Measurements from ENCODE around the gene EMSY. TPM values are rescaled to one million over a fixed set of nuclear protein-coding genes. Genes with fewer than 3 reads are reported as not detected.

Gene EMSY
- total and polyA plus RNA-seq, 2 donors (not counting 3 experiments of a cell fraction or from before 2014, with no cell fraction given), result 18.3 to 25.7 TPM

- no peak overlapping the region for H3K27ac ChIP-seq (ENCODE audit: insufficient read depth, low read depth, low read length)
- H3K4me2 ChIP-seq (ENCODE audit: insufficient read depth, low read length), result no peak overlapping the region
- H3K9ac ChIP-seq (replicated peaks; ENCODE audit: extremely low read depth, insufficient read depth, low read length), result no peak overlapping the region
- ChIA-PET CTCF (interaction anchor here (0.6 to 1.1 kb wide), 2 partner anchors 9 to 10 kb away, joined by 3 read pairs; no protein-coding TSS in a partner anchor), POLR2A (no interaction called here)
- H3K4me1 ChIP-seq (ENCODE audit: control insufficient read depth, extremely low read depth, insufficient read depth, low read length), result peaks cover 10% of the 10 kb centered on the region
- no peaks in the 10 kb centered on the region for H3K27me3 ChIP-seq (ENCODE audit: control insufficient read depth in 2 of 2, insufficient read depth in 2 of 2, low read length in 2 of 2)
- no peak for TF ChIP-seq MAX (IDR thresholded peaks at IDR 0.05; ENCODE audit: insufficient read depth, insufficient read length)
- TF ChIP-seq FOS (IDR thresholded peaks at IDR 0.05; ENCODE audit: borderline replicate concordance, insufficient read depth, low read length), result no peak
- TF ChIP-seq POLR2A (IDR thresholded peaks at IDR 0.05; ENCODE audit: low read depth, low read length), result no peak
- no peak for TF ChIP-seq POLR2AphosphoS5 (IDR thresholded peaks at IDR 0.05; ENCODE audit: insufficient read depth, low read depth, low read length)
- no peak for TF ChIP-seq EZH2 (IDR thresholded peaks at IDR 0.05; ENCODE audit: borderline replicate concordance, low read depth, low read length, severe bottlenecking)
- TF ChIP-seq GATA2 (IDR thresholded peaks at IDR 0.05; ENCODE audit: insufficient read depth, insufficient read length, low read depth, low read length), result no peak
- TF ChIP-seq JUN (IDR thresholded peaks at IDR 0.05; ENCODE audit: borderline replicate concordance, insufficient read depth, insufficient read length, low read depth), result no peak
- TF ChIP-seq CTCF (IDR thresholded peaks at IDR 0.05; ENCODE audit: extremely low read depth in 1 of 2, insufficient read depth in 1 of 2, low read depth in 1 of 2, low read length in 2 of 2), result no peak
- no peak for TF ChIP-seq MYC (IDR thresholded peaks at IDR 0.05; ENCODE audit: low read depth, low read length)
- intact Hi-C loops (cut with micrococcal nuclease) (no loop called here), dilution Hi-C loops (cut with MboI; ENCODE audit: extremely low pct_ligation_motif_present, low sequenced_read_pairs) (no loop called here)
- no peak overlapping the region for H2AFZ ChIP-seq (ENCODE audit: low read depth, low read length)
- no peaks in the 10 kb centered on the region for H3K79me2 ChIP-seq (ENCODE audit: control insufficient read depth, insufficient read depth, low read length)
- DNase-seq (ENCODE audit: low read depth, low spot score), result no peak
- H4K20me1 ChIP-seq (replicated peaks; ENCODE audit: control insufficient read depth, extremely low read depth, insufficient read depth, low read length), result peaks cover under 1% of the 10 kb centered on the region
- H3K4me3 ChIP-seq (replicated peaks in 1 of 3; ENCODE audit: insufficient read depth in 1 of 3, low read depth in 1 of 3, low read length in 3 of 3), result no peak overlapping the region
- H3K9me1 ChIP-seq (replicated peaks; ENCODE audit: control insufficient read depth, extremely low read depth, insufficient read depth, low read length), result no peaks in the 10 kb centered on the region
- H3K9me3 ChIP-seq (replicated peaks; ENCODE audit: control insufficient read depth, insufficient read depth, low read length), result no peaks in the 10 kb centered on the region
- no TSS peak for BruUV-seq (replicated peaks)
- no peak for FAIRE-seq
- H3K36me3 ChIP-seq (ENCODE audit: control insufficient read depth in 2 of 2, extremely low read depth in 1 of 2, insufficient read depth in 2 of 2, low read length in 2 of 2), result peaks cover 0 to 2% of the 10 kb centered on the region in 2 experiments
These were observed 70.7 kb downstream of the EMSY start for GRCh38 chr11:76515494-76515893.

All from endothelial cell of umbilical vein (primary cell).